HEK293 (cell line): ENCODE results near the gene PIK3CA.

Experiments used
- CTCF ChIA-PET: fragments of 350-600 bp; formaldehyde crosslinking; extraction: SDS; loops from one replicate; lab custom pipeline; 2021; ENCODE audit warnings: antibody characterized with exemption; lab: Yijun Ruan, JAX
- POLR2A ChIA-PET: fragments of 300-600 bp; formaldehyde crosslinking; extraction: SDS; loops from one replicate; lab custom pipeline; 2020; ENCODE audit warnings: antibody characterized with exemption, inconsistent platforms; lab: Yijun Ruan, JAX
- H3K27ac ChIP-seq: fragments of 200-500 bp; sonication (Bioruptor generic); 2 replicates; pipeline ENCODE4 v1.5.1; 2014; ENCODE audit warnings: low read depth, low read length, control low read depth, inconsistent platforms; ENCODE audit errors: extremely low read depth
- H3K36me3 ChIP-seq, 2 experiments: fragments of 200-500 bp in 1 of 2; sonication (Bioruptor generic) in 1 of 2; 1 replicate in 1 of 2; 2 replicates in 1 of 2; pipeline ENCODE4 v1.5.1; 2014 to 2017; ENCODE audit warnings: inconsistent platforms in 2 of 2, low read length in 2 of 2; ENCODE audit not compliant: control insufficient read depth in 2 of 2, insufficient read depth in 1 of 2
- H3K4me1 ChIP-seq: fragments of 200-500 bp; sonication (Bioruptor generic); 2 replicates; pipeline ENCODE4 v1.5.1; 2014; ENCODE audit warnings: mild to moderate bottlenecking, low read length, inconsistent platforms; ENCODE audit not compliant: control insufficient read depth, insufficient read depth
- H3K4me3 ChIP-seq: 2 replicates; pipeline ENCODE4 v1.5.1; 2011; ENCODE audit warnings: low read depth, mild to moderate bottlenecking, control low read depth, low read length, moderate library complexity
- H3K9me3 ChIP-seq: fragments of 200-500 bp; sonication (Bioruptor generic); 2 replicates; pipeline ENCODE4 v1.5.1; 2014; ENCODE audit warnings: low read depth, low read length, inconsistent platforms; ENCODE audit not compliant: control insufficient read depth, insufficient read depth
- GFI1B ChIP-seq: fragments of 450-650 bp; formaldehyde crosslinking; IDR thresholded peaks from 2 replicates; pipeline ENCODE4 v1.5.1; 2016; ENCODE audit warnings: missing biosample characterization, missing genetic modification characterization
- HOXA7 ChIP-seq: sonication (generic); formaldehyde crosslinking; IDR thresholded peaks from 2 replicates; pipeline ENCODE4 v1.8.1; 2022; ENCODE audit warnings: missing genetic modification reagents, borderline replicate concordance
- SP7 ChIP-seq: fragments of 450-650 bp; formaldehyde crosslinking; IDR thresholded peaks from 2 replicates; pipeline ENCODE4 v1.5.1; 2016; ENCODE audit warnings: missing biosample characterization, missing genetic modification characterization
- ZBTB8A ChIP-seq: fragments of 450-650 bp; formaldehyde crosslinking; IDR thresholded peaks from 2 replicates; pipeline ENCODE4 v1.5.1; 2016; ENCODE audit warnings: missing biosample characterization, missing genetic modification characterization
- ZNF112 ChIP-seq: fragments of 450-650 bp; formaldehyde crosslinking; IDR thresholded peaks from 2 replicates; pipeline ENCODE4 v1.5.0; 2017; ENCODE audit warnings: missing biosample characterization, missing genetic modification characterization
- ZNF169 ChIP-seq: fragments of 450-650 bp; formaldehyde crosslinking; IDR thresholded peaks from 2 replicates; pipeline ENCODE4 v1.5.1; 2016; ENCODE audit warnings: missing biosample characterization, missing genetic modification characterization
- ZNF239 ChIP-seq: fragments of 450-650 bp; formaldehyde crosslinking; IDR thresholded peaks from 2 replicates; pipeline ENCODE4 v1.5.1; 2016; ENCODE audit warnings: missing biosample characterization, missing genetic modification characterization
- ZNF423 ChIP-seq: fragments of 450-650 bp; formaldehyde crosslinking; IDR thresholded peaks from 2 replicates; pipeline ENCODE4 v1.5.1; 2016; ENCODE audit warnings: missing biosample characterization, missing genetic modification characterization
- ZNF555 ChIP-seq: fragments of 450-650 bp; formaldehyde crosslinking; conservative IDR thresholded peaks from 2 replicates; pipeline ENCODE4 v1.5.1; 2017; ENCODE audit warnings: missing biosample characterization, mild to moderate bottlenecking, missing genetic modification characterization, inconsistent platforms
- ZNF560 ChIP-seq: fragments of 450-650 bp; formaldehyde crosslinking; IDR thresholded peaks from 2 replicates; pipeline ENCODE4 v1.5.1; 2017; ENCODE audit warnings: missing biosample characterization, missing genetic modification characterization, borderline replicate concordance
- ZNF660 ChIP-seq: fragments of 450-650 bp; IDR thresholded peaks from 2 replicates; pipeline ENCODE4 v1.5.1; 2018; ENCODE audit warnings: missing biosample characterization, mild to moderate bottlenecking, missing genetic modification characterization
- ZNF670 ChIP-seq: fragments of 450-650 bp; formaldehyde crosslinking; IDR thresholded peaks from 2 replicates; pipeline ENCODE4 v1.5.1; 2016; ENCODE audit warnings: missing biosample characterization, missing genetic modification characterization, low read depth
- ZNF768 ChIP-seq: fragments of 450-650 bp; formaldehyde crosslinking; IDR thresholded peaks from 2 replicates; pipeline ENCODE4 v1.5.1; 2018; ENCODE audit warnings: missing biosample characterization, mild to moderate bottlenecking, missing genetic modification characterization
- ZNF777 ChIP-seq: fragments of 450-650 bp; formaldehyde crosslinking; IDR thresholded peaks from 2 replicates; pipeline ENCODE4 v1.5.1; 2017; ENCODE audit warnings: missing biosample characterization, missing genetic modification characterization, borderline replicate concordance
- ZNF837 ChIP-seq: fragments of 450-650 bp; formaldehyde crosslinking; IDR thresholded peaks from 2 replicates; pipeline ENCODE4 v1.5.1; 2016; ENCODE audit warnings: missing biosample characterization, missing genetic modification characterization
- TF ChIP-seq, protein P1 (sequence below): fragments of 450-650 bp; formaldehyde crosslinking; IDR thresholded peaks from 2 replicates; pipeline ENCODE4 v1.5.1; 2017; ENCODE audit warnings: missing biosample characterization, missing genetic modification characterization
- TF ChIP-seq, protein P2 (sequence below): fragments of 450-650 bp; formaldehyde crosslinking; IDR thresholded peaks from 2 replicates; pipeline ENCODE4 v1.5.1; 2016; ENCODE audit warnings: missing biosample characterization, missing genetic modification characterization
- TF ChIP-seq, protein P3 (sequence below): fragments of 450-650 bp; formaldehyde crosslinking; IDR thresholded peaks from 2 replicates; pipeline ENCODE4 v1.5.1; 2016; ENCODE audit warnings: missing biosample characterization, missing genetic modification characterization, borderline replicate concordance
- TF ChIP-seq, protein P4 (sequence below): fragments of 450-650 bp; formaldehyde crosslinking; IDR thresholded peaks from 2 replicates; pipeline ENCODE4 v1.5.1; 2016; ENCODE audit warnings: missing biosample characterization, missing genetic modification characterization, borderline replicate concordance

PIK3CA gene

DNA sequence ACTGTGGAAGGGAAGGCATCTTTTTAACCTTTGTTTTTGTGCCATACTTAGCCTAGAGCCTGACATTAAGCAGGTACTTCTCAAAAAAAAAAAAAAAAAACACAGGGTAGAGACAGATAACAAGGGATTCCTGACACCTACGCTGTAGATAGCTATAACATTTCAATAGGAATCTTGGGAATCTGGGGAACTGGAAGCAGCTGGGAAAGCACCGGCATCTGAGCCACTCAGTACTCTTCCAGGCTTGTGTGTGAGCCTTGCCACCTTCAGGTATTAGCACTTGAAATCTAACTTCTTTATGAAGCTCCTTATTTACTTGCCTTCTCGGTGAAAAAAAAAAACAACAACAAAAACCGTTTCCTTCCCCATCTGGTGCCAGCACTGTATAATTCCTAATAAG is 46.8 kb downstream of the PIK3CA start:
- H3K9me3 ChIP-seq, result no peaks in the 10 kb centered on the region
- no peak overlapping the region for H3K27ac ChIP-seq
- H3K4me1 ChIP-seq, result no peaks in the 10 kb centered on the region
- CTCF ChIA-PET, result no interaction called here
- H3K36me3 ChIP-seq, result no peaks in the 10 kb centered on the region
- no peak overlapping the region for H3K4me3 ChIP-seq
- POLR2A ChIA-PET, result interaction anchor here (0.7 kb wide), 1 partner anchor 241 kb away, joined by 6 read pairs; no protein-coding TSS in a partner anchor
- TF ChIP-seq, protein P1, sequence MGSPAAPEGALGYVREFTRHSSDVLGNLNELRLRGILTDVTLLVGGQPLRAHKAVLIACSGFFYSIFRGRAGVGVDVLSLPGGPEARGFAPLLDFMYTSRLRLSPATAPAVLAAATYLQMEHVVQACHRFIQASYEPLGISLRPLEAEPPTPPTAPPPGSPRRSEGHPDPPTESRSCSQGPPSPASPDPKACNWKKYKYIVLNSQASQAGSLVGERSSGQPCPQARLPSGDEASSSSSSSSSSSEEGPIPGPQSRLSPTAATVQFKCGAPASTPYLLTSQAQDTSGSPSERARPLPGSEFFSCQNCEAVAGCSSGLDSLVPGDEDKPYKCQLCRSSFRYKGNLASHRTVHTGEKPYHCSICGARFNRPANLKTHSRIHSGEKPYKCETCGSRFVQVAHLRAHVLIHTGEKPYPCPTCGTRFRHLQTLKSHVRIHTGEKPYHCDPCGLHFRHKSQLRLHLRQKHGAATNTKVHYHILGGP (tag by site-specific recombination), result no peak
- no peak for TF ChIP-seq ZNF777 (tag by site-specific recombination)
- TF ChIP-seq ZNF239, result no peak
- TF ChIP-seq ZBTB8A, result no peak
- TF ChIP-seq ZNF670, result no peak
- no peak for TF ChIP-seq ZNF560 (tag by site-specific recombination)
- TF ChIP-seq, protein P2, sequence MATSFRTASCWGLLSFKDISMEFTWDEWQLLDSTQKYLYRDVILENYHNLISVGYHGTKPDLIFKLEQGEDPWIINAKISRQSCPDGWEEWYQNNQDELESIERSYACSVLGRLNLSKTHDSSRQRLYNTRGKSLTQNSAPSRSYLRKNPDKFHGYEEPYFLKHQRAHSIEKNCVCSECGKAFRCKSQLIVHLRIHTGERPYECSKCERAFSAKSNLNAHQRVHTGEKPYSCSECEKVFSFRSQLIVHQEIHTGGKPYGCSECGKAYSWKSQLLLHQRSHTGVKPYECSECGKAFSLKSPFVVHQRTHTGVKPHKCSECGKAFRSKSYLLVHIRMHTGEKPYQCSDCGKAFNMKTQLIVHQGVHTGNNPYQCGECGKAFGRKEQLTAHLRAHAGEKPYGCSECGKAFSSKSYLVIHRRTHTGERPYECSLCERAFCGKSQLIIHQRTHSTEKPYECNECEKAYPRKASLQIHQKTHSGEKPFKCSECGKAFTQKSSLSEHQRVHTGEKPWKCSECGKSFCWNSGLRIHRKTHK (tag by site-specific recombination), result no peak
- TF ChIP-seq ZNF555 (tag by site-specific recombination), result no peak
- TF ChIP-seq ZNF660, result no peak
- no peak for TF ChIP-seq ZNF112 (tag by site-specific recombination)
- TF ChIP-seq, protein P3, sequence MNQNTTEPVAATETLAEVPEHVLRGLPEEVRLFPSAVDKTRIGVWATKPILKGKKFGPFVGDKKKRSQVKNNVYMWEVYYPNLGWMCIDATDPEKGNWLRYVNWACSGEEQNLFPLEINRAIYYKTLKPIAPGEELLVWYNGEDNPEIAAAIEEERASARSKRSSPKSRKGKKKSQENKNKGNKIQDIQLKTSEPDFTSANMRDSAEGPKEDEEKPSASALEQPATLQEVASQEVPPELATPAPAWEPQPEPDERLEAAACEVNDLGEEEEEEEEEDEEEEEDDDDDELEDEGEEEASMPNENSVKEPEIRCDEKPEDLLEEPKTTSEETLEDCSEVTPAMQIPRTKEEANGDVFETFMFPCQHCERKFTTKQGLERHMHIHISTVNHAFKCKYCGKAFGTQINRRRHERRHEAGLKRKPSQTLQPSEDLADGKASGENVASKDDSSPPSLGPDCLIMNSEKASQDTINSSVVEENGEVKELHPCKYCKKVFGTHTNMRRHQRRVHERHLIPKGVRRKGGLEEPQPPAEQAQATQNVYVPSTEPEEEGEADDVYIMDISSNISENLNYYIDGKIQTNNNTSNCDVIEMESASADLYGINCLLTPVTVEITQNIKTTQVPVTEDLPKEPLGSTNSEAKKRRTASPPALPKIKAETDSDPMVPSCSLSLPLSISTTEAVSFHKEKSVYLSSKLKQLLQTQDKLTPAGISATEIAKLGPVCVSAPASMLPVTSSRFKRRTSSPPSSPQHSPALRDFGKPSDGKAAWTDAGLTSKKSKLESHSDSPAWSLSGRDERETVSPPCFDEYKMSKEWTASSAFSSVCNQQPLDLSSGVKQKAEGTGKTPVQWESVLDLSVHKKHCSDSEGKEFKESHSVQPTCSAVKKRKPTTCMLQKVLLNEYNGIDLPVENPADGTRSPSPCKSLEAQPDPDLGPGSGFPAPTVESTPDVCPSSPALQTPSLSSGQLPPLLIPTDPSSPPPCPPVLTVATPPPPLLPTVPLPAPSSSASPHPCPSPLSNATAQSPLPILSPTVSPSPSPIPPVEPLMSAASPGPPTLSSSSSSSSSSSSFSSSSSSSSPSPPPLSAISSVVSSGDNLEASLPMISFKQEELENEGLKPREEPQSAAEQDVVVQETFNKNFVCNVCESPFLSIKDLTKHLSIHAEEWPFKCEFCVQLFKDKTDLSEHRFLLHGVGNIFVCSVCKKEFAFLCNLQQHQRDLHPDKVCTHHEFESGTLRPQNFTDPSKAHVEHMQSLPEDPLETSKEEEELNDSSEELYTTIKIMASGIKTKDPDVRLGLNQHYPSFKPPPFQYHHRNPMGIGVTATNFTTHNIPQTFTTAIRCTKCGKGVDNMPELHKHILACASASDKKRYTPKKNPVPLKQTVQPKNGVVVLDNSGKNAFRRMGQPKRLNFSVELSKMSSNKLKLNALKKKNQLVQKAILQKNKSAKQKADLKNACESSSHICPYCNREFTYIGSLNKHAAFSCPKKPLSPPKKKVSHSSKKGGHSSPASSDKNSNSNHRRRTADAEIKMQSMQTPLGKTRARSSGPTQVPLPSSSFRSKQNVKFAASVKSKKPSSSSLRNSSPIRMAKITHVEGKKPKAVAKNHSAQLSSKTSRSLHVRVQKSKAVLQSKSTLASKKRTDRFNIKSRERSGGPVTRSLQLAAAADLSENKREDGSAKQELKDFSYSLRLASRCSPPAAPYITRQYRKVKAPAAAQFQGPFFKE, result no peak
- no peak for TF ChIP-seq ZNF768 (tag by site-specific recombination)
- TF ChIP-seq GFI1B (tag by site-specific recombination), result no peak
- TF ChIP-seq ZNF423 (tag by site-specific recombination), result no peak
- TF ChIP-seq, protein P4, sequence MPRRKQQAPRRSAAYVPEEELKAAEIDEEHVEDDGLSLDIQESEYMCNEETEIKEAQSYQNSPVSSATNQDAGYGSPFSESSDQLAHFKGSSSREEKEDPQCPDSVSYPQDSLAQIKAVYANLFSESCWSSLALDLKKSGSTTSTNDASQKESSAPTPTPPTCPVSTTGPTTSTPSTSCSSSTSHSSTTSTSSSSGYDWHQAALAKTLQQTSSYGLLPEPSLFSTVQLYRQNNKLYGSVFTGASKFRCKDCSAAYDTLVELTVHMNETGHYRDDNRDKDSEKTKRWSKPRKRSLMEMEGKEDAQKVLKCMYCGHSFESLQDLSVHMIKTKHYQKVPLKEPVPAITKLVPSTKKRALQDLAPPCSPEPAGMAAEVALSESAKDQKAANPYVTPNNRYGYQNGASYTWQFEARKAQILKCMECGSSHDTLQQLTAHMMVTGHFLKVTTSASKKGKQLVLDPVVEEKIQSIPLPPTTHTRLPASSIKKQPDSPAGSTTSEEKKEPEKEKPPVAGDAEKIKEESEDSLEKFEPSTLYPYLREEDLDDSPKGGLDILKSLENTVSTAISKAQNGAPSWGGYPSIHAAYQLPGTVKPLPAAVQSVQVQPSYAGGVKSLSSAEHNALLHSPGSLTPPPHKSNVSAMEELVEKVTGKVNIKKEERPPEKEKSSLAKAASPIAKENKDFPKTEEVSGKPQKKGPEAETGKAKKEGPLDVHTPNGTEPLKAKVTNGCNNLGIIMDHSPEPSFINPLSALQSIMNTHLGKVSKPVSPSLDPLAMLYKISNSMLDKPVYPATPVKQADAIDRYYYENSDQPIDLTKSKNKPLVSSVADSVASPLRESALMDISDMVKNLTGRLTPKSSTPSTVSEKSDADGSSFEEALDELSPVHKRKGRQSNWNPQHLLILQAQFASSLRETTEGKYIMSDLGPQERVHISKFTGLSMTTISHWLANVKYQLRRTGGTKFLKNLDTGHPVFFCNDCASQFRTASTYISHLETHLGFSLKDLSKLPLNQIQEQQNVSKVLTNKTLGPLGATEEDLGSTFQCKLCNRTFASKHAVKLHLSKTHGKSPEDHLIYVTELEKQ (tag by site-specific recombination), result no peak
- TF ChIP-seq SP7 (tag by site-specific recombination), result no peak
- TF ChIP-seq ZNF169 (tag by site-specific recombination), result no peak
- TF ChIP-seq HOXA7 (CRISPR knock-in tag), result no peak
- TF ChIP-seq ZNF837 (tag by site-specific recombination), result no peak
